ENCODE results near the gene ATOH1.

DNA sequence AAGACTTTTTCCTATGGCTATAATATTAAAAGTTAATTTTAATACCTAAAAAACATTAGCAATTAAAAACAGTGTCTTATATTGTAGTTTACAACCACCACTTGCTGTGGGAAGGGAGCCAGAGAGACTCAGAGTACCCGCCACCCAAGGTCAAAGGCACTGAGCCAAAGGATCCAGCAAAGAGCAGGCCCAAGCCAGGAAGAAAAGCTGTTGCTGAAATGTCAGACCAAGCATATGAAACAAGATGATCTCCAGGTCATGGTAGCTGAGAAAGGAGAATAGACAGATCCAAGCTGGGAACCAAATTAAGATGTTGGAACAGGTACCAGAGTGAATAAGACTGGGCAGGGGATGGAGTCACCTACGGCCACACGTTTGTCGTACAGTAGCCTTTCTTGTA lies 18.8 kb upstream of the ATOH1 start:
- TF ChIP-seq POLR2A (IDR thresholded peaks at IDR 0.05; ENCODE audit: low read length) (no peak), GATA1 (IDR thresholded peaks at IDR 0.05; ENCODE audit: low read depth, low read length) (no peak)
